Esophagus squamous epithelium (tissue), 5 donors: ENCODE data around the gene FAM234A. TPM values are rescaled to one million over a fixed set of nuclear protein-coding genes. Genes with fewer than 3 reads are reported as not detected.

Source experiments
- DNase-seq: peaks from one replicate; lab custom pipeline; 2025; lab: John Stamatoyannopoulos, UW
- H3K27ac ChIP-seq, 4 donors: fragments of 200-600 bp; sonication (generic); one replicate each; pipeline ENCODE4 v1.5.1; 2016 to 2019; ENCODE audit warnings: mild to moderate bottlenecking in 1 of 4
- H3K27me3 ChIP-seq, 4 donors: fragments of 200-600 bp; sonication (generic); 1 replicate in 3 of 4; 2 replicates in 1 of 4; pipeline versions ENCODE4 v1.5.1 to v1.6.0; 2017 to 2021; ENCODE audit warnings: antibody characterized with exemption in 1 of 4
- H3K36me3 ChIP-seq, 3 donors: fragments of 200-600 bp; sonication (generic); one replicate each; pipeline ENCODE4 v1.5.1; 2016 to 2019
- H3K4me1 ChIP-seq, 3 donors: fragments of 200-600 bp; sonication (generic); one replicate each; pipeline ENCODE4 v1.5.1; 2017 to 2019
- H3K4me3 ChIP-seq, 4 donors: fragments of 200-600 bp; sonication (generic); 1 replicate in 3 of 4; 2 replicates in 1 of 4; pipeline ENCODE4 v1.5.1; 2016 to 2019; ENCODE audit warnings: mild to moderate bottlenecking in 2 of 4, moderate library complexity in 1 of 4
- H3K9me3 ChIP-seq, 3 donors: fragments of 200-600 bp; sonication (generic); one replicate each; pipeline ENCODE4 v1.5.1; 2016 to 2019
- CTCF ChIP-seq, 6 experiments: fragments of 450-650 bp in 4 of 6; fragments of 200-600 bp in 2 of 6; sonication (generic) in 2 of 6; IDR thresholded peaks; one replicate each; pipeline ENCODE4 v1.5.1; 2016 to 2019; ENCODE audit warnings: antibody characterized with exemption in 6 of 6, mild to moderate bottlenecking in 4 of 6, moderate library complexity in 4 of 6
- POLR2A ChIP-seq, 4 donors: fragments of 450-650 bp; IDR thresholded peaks; one replicate each; pipeline ENCODE4 v1.6.1; 2017; ENCODE audit warnings: antibody characterized with exemption in 4 of 4, mild to moderate bottlenecking in 4 of 4, moderate library complexity in 3 of 4
- WGBS, 2 donors: methylation state at CpG; one replicate each; pipeline ENCODE4 v1.1.5; 2018; 5-methylcytosine and 5-hydroxymethylcytosine counted together
- intact Hi-C: fragments of 100-400 bp; cut with DNase I; formaldehyde crosslinking; loops from one replicate; pipeline ENCODE4 v1.15.0; 2022
- total RNA-seq, 4 donors: library from RNA; depleted of rRNA; stranded (reverse); fragments of >200 nt; gene quantifications; one replicate each; pipeline ENCODE4 v1.1.0, GENCODE V29; 2016
- donor health status: DM: yes; HTN: yes; CAD: no.

The FAM234A gene
- total RNA-seq, 4 donors from 2014 or later: 16.5 to 147 (median 60.0) TPM

DNA sequence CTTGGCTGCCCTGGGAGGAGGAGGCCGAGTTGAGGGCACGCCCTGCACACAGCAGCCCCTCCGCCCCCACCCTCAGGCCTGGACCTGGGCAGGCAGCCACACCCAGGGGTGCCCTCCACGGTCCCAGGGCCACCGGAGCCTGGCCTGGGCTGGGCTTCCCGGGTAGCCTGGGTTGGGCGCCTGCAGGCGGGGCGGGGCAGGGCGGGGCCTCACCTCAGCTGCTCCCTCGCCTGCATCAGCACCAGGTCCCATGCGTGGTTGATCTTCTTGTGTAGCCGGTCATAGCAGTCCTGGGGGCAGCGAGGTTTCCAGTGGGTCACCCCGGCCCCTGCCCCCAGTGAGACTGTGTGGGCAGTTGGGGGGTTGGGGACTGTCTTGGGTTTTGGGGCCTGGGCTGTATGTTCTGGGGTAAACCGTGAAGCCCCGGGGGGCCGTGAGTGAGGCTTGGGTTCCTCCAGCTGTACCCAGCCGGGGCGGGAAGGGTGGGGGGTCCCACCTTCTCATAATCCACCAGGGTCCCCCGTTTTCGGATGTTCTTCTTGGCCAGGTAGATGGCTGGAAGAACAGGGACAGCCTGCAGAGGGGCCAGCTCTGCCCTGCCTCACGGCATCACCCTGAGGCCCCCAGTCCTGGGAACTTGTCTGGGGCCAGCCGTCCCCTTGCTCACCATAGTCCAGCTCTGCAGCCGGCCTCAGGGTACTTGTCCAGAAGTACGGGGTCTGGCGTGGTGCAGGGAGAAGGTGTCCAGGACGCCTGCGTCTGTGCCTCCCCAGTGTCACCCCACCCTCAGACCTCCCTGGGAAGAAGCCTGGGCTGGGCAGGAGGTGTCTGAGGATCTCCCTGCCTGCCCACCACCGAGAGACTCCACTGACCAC is 39.2 kb downstream of the FAM234A start:
- Histone ChIP-seq H3K27ac (no peak overlapping the region), H3K4me1 (peaks cover 11 to 43% (median 19%) of the 10 kb centered on the region in 3 donors), H3K9me3 (no peaks in the 10 kb centered on the region), H3K36me3 (no peaks in the 10 kb centered on the region), H3K27me3 (peaks cover 0 to 57% (median 0%) of the 10 kb centered on the region in 4 donors), H3K4me3 (no peak overlapping the region)
- no peak for DNase-seq
- TF ChIP-seq POLR2A (IDR thresholded peaks at IDR 0.05) (no peak), CTCF (IDR thresholded peaks at IDR 0.05) (no peak)
- WGBS, 2 donors: 60% methylated on average over 2 of the region's 30 CpGs; no CpG with 5 or more reads in 1 of the 2 donors
- intact Hi-C loops: no loop called here

- Histone ChIP-seq H3K27me3 (peaks cover 0 to 68% (median 3%) of the 10 kb centered on the region in 4 donors), H3K9me3 (no peaks in the 10 kb centered on the region), H3K36me3 (no peaks in the 10 kb centered on the region), H3K27ac (peak overlapping the region in 1 of 4 donors; percentile 46), H3K4me3 (peak overlapping the region; percentile 28 to 65 (median 46)), H3K4me1 (peaks cover 11 to 50% (median 28%) of the 10 kb centered on the region in 3 donors)
- WGBS, 2 donors: 7% methylated on average over 10 of the region's 58 CpGs; no CpG with 5 or more reads in 1 of the 2 donors
- intact Hi-C loops: no loop called here
- TF ChIP-seq CTCF (IDR thresholded peaks at IDR 0.05) (no peak), POLR2A (IDR thresholded peaks at IDR 0.05) (no peak)
- no peak for DNase-seq
Measured at GRCh38 chr16:275041-275641, 40.5 kb downstream of the FAM234A start.

- peak within 1 kb of the TSS in 2 of 4 donors; percentile 28 to 46 for H3K27ac ChIP-seq
- H3K4me1 ChIP-seq: peaks cover 14 to 55% (median 31%) of the 10 kb centered on the region in 3 donors
- TF ChIP-seq CTCF (IDR thresholded peaks at IDR 0.05) (no peak), POLR2A (IDR thresholded peaks at IDR 0.05) (no peak)
- intact Hi-C loops: no loop called here
- no peaks in the 10 kb centered on the region for H3K36me3 ChIP-seq
- 0% methylated on average over 11 of the region's 56 CpGs; no CpG with 5 or more reads in 1 of the 2 donors for WGBS, 2 donors
- peak within 1 kb of the TSS; percentile 28 to 65 (median 46) for H3K4me3 ChIP-seq
- no peak for DNase-seq
- H3K9me3 ChIP-seq: no peaks in the 10 kb centered on the region
- H3K27me3 ChIP-seq: peaks cover under 1 to 72% (median 4%) of the 10 kb centered on the region in 4 donors
Measured at GRCh38 chr16:275786-276232, 41.2 kb downstream of the FAM234A start, which contains the start of gene RGS11. Gene RGS11 (minus strand): TSS chr16:275944. CDS start chr16:275911, 33 bp downstream.

DNA sequence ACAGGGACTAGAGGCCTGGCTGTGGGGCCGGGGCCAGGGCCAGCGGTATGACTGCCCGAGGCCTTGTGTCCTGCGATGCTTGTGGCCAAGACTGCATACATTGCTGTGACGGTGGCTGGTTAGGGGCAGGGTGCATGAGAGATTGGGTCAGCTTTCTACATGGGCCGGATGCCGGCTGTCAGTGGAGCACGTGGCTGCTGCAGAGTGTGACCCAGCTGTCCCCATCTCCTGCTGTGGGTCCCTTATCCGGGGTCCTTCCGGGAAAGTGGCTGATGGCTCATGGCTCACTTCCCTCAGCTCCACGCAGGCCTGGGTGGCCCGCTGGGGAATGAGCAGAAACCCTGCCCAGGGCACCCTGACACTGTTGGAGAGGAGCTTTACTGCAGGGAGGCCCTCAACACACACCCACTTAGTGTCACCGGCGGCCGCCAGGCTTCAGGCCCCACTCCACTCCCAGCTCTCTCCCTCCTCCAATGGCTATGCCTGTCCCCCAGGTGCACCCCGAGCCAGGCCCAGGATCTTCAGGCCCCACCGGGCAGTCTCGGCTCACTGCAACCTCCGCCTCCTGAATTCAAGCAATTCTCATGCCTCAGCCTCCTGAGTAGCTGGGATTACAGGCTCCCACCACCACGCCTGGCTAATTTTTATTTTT is 41.9 kb downstream of the FAM234A start:
- H3K4me1 ChIP-seq: peaks cover 18 to 62% (median 34%) of the 10 kb centered on the region in 3 donors
- intact Hi-C loops: no loop called here
- DNase-seq: no peak
- H3K36me3 ChIP-seq: no peaks in the 10 kb centered on the region
- TF ChIP-seq CTCF (IDR thresholded peaks at IDR 0.05) (no peak), POLR2A (IDR thresholded peaks at IDR 0.05) (no peak)
- H3K9me3 ChIP-seq: no peaks in the 10 kb centered on the region
- H3K27me3 ChIP-seq: peaks cover 6 to 77% (median 11%) of the 10 kb centered on the region in 4 donors
- WGBS, 2 donors: 92% methylated on average over 7 to 12 of the region's 20 CpGs
- peak overlapping the region in 2 of 4 donors; percentile 52 to 65 for H3K4me3 ChIP-seq
- peak overlapping the region in 1 of 4 donors; percentile 28 for H3K27ac ChIP-seq
